HEK293 (cell line): ENCODE data around the gene RBBP8NL.

Experiments
- CTCF ChIP-seq: fragments of 450-650 bp; formaldehyde crosslinking; IDR thresholded peaks from 2 replicates; pipeline ENCODE4 v1.5.1; 2016; ENCODE audit warnings: missing biosample characterization, missing genetic modification characterization
- SP2 ChIP-seq: fragments of 450-650 bp; formaldehyde crosslinking; IDR thresholded peaks from 2 replicates; pipeline ENCODE4 v1.5.1; 2016; ENCODE audit warnings: missing biosample characterization, missing genetic modification characterization
- ZFP37 ChIP-seq: fragments of 450-650 bp; formaldehyde crosslinking; IDR thresholded peaks from 2 replicates; pipeline ENCODE4 v1.5.1; 2016; ENCODE audit warnings: missing biosample characterization, missing genetic modification characterization

DNA sequence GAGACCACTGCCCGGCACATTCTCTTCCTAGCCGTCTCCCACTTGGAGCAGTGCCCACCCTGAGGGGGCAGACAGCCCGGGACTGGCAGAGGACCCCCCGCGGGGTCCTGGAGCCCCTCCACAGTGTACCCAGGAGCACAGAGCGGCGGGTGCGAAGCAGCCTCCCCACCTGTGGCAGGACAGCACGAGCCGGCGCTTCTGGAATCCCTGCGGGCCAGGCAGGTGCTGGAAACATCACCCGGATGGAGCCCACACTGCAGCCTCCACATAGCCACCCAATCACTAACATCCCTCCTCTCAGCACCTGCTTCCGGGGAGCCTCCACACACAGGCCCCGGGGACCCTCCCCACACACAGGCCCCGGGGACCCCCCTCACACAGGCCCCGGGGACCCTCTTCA, 29.8 kb upstream of the RBBP8NL start:
- TF ChIP-seq CTCF (tag by site-specific recombination) = no peak
- TF ChIP-seq SP2 (tag by site-specific recombination) = no peak
- no peak for TF ChIP-seq ZFP37 (tag by site-specific recombination)
